HG02642 (cell line): ENCODE data around the gene RFNG.

Source experiments
- ATAC-seq: cut with Tn5 transposase; IDR thresholded peaks from one replicate; pipeline ENCODE4 v1.9.1; 2021; ENCODE audit warnings: mild to moderate bottlenecking; ENCODE audit not compliant: unreplicated experiment, poor library complexity

RFNG gene

GRCh38 chr17:82089723-82090548 lies 38.3 kb upstream of the RFNG start:
- no peak for ATAC-seq

DNA sequence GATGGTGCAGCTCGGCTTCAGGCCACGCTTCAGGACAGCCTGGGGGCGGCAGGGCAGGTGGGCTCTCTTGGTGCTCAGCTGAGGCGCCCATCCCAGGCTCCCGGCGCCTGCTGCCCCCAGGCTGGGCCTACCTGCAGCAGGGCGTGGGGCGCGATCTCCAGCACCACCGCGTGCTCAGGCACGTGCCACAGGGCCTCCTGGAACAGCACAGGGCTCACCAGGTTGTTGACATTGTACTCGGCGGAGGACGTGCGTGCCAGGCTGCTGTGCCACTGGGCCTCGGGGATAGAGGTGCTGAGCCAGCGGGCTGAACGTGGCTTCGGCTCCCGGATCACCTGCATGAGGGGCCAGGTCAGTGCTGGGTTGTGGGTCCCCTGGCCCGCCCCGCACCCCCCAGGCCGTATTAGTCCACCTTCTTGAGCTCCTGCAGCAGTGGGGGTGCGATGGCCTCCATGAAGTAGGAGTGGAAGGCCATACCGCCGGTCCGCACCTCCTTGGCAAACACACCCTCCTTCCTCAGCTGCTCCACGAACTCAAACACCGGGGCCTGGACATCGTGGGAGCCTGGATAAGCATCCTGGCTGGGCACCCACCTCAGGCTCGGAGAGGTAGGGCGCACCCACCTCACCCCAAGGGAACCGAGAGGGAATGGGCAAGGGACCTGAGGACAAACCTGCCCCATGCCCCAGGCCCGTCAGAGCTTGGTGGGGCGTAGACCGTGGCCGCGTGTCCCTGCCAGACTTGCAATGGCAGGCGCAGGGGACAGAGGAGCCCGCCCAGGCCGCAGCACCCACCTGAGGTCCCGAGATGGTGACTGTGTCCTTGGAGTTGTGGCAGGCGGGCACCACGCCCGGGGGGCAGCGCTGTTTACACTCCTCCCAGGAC lies 37.5 kb upstream of the RFNG start:
- no peak for ATAC-seq

DNA sequence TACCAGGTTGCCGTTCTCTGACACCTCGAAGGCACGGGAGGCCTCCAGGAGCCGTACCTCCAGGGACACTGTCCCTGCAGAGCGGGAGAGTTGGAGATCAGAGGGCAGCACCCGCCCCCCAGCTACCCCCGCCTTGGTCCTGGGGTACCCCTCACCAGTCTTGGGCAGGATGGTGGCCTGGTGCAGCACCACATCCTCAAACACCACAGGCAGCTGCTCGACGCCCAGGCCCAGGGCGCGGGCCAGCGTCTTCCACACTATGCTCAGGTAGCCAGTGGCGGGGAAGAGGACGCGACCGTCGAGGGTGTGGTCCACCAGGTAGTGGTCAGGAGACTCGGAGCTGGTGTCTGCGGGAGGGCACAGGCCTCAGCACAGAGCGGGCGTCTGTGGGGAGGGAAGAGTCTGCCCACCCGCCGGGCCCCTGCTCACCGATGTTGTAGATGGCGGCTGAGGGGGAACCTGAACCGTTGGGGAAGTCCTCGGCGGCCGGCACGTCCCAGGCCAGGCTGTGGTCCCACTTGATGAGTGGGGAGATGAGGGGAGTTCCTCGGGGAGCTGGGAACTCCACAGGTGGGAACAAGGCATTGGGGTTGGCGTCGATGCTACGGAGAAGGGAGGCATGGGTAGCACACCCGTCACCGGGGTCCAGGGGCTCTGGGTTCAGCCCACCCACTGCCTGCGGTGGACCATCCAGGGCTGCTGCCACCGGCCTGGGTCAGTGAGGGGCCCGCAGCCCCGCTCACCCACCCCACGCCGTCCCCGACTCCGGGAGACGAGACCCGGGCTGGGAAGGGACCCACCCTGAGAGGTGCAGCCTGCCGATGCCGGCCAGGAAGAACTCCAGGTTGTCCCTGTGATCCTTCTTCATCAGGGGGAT lies 36.6 kb upstream of the RFNG start:
- ATAC-seq: no peak

- no peak for ATAC-seq
Observed at GRCh38 chr17:82086941-82087906, 35.6 kb upstream of the RFNG start.

- ATAC-seq: no peak
Observed at GRCh38 chr17:82085931-82086764, 34.5 kb upstream of the RFNG start.

- ATAC-seq: no peak
Observed at GRCh38 chr17:82085031-82085861, 33.6 kb upstream of the RFNG start.

DNA sequence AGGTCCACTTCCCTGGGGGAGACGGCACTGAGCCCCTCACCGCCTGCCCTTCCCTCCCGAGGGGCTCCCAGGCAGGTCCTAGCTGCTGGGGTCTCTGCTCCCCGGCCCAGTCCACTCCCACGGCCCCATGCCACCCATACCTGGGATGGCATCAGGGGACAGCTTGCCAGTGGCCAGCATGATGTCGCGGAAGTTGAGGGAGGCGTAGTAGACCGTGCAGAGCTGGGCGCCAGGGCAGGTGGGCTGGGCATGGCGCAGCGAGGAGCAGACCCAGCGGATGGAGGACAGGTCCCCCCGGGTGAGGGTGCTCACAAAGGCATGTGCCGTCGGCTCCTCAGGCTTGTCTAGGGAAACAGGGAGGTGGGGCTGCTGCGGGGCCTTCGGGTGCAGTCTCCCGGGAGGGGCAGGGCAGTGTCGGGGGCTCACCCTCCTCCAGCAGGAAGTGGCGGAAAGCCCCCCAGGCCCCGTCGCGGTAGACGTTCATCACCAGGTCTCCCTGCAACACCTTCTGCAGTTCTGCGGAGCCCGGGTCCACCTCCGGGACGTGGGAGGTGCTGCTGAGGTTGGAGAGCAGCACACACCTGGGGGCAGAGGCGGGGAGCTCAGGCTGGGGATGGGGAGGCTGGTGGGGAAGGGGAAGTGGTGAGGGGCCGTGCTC lies 32.9 kb upstream of the RFNG start:
- ATAC-seq: no peak

GRCh38 chr17:82083533-82084359 lies 32.1 kb upstream of the RFNG start:
- ATAC-seq: no peak

DNA sequence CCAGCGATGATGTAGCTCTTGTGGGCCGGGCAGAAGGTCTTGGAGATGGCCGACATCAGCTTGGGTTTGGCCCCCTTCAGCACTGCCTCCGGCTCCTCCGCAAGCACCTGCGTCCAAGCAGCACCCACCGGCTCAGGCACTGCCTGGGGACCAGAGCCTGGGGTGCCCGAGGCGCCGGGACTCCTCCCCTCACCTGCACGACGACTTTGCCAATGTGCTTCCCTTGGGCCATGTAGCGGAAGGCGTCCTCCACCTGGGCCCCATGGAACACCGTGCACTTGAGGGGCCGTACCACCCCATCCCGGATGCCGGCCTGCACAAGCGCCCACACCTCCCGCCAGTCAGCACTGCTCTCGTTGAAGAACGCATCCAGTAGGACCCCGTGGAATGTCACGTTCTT lies 31.4 kb upstream of the RFNG start:
- ATAC-seq: no peak

- ATAC-seq: no peak
Observed at GRCh38 chr17:82082456-82082855, 30.8 kb upstream of the RFNG start.

- no peak for ATAC-seq
Observed at GRCh38 chr17:82081966-82082365, 30.4 kb upstream of the RFNG start.

GRCh38 chr17:82081546-82081945 lies 29.9 kb upstream of the RFNG start:
- no peak for ATAC-seq

- ATAC-seq: no peak
Observed at GRCh38 chr17:82080789-82081464, 29.3 kb upstream of the RFNG start.

DNA sequence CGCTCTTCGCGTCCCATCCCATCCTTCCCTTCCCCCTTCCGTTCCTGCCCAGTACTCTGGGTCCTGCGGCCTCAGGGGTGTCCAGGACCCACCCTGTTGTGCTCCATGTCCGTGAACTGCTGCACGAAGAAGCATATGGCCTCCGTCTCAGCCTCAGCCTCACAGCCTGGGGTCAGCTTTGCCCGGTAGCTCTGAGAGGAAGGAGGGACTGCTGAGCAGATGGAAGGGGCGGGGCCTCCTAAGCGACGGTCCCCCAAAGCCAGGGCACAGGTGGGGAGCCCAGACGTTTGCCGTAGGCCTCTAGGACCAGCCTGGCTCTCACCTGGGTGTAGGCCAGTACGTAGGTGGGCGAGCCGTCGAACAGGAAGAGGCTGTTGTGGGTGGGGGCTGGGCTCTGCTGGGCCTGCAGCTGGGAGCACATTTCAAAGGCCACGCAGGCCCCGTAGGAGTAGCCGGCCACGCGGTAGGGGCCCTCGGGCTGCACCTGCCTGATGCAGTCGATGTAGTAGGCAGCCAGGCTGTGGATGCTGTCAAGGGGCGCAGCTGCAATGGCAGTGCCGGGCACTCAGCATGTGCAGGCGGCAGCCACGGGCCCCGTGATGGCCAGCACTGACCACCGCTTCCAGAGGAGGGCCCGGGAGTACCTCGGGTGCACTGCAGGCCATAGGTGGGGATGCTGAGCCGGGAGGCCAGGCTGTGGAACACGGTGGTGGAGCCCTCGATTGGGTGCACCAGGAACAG lies 28.6 kb upstream of the RFNG start:
- no peak for ATAC-seq

DNA sequence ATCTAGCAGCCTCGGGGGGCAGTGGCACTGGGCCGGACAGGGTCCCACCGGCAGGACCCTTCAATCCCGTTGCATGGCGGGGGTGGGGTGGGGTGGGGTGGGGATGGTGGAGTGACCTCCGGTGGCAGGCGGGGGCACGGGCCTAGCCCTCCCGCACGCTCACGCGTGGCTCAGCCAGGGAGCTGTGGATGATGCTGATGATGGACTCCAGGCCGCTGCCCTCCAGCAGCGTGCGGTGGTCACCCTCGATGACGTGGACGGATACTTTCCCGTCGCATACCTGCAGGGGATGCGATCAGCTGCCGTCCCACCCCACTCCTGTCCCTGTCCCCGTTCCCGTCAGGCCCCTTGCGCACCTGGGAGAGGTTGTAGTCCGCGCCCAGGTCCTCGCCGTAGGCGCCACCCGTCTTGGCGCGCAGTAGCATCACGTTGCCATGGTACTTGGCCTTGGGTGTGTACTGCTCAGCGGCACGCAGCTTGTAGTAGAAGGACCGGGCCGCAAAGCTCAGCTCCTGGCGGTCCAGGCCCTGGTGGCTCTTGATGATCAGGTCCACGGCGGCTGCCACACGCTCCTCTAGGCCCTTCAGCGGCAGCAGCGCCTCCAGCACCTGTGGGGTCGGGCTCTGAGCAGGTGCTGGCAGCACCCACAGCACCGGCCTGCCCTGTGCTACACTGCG lies 27.5 kb upstream of the RFNG start:
- ATAC-seq: no peak
